T-helper 2 cell treated with Interferon-gamma antibody and Interleukin-4, amounts not matched to agents 100 ng/mL and 5 ng/mL, for 36 hours (primary cell): Measurements from ENCODE around the gene SCAMP2. TPM values are rescaled to one million over a fixed set of nuclear protein-coding genes. Genes with fewer than 3 reads are reported as not detected.

Experiments used
- intact Hi-C: fragments of 100-400 bp; cut with micrococcal nuclease; formaldehyde crosslinking; loops from one replicate; pipeline ENCODE4 v1.15.1; 2023
- total RNA-seq: library from RNA; stranded (reverse); gene quantifications from 2 replicates; pipeline ENCODE4 v1.2.3, GENCODE V29; 2022

The SCAMP2 gene
- total RNA-seq, 1 donor from 2014 or later: 132 TPM

DNA sequence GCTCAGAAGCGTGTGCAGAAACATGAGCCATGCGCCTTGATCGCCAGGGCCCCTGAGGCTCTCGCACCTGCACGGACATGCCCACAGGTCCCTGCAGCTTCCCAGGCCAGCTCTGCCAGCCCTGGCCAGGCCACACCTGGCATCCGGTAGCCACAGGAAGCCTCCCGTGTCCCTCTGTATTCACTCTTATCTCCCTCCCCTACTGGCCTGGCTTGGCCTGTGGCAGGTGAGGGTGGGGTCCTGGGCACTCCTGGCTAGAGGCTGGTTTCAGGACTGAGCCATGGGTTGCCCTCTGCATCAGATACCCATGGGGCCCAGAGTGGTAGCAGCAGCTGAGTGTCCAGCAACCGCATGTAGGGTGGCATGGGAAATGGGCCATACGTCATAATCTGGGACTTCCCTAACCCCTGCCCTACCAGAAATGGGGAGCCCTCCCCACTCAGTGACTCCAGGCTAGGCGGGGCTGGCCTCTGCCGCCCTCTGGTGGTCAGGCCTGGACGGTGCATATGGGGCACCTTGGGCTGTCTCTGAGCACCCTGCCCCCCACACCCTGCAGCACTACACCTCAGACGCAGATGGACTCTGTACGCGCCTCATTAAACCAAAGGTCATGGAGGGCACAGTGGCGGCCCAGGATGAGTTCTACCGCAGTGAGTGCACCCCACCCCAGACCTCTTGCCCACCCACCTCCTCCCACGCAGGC, 73.2 kb downstream of the SCAMP2 start:
- intact Hi-C loops: loop anchor here (1.0 kb wide), 3 partner anchors 20 to 165 kb away; no protein-coding TSS in a partner anchor

DNA sequence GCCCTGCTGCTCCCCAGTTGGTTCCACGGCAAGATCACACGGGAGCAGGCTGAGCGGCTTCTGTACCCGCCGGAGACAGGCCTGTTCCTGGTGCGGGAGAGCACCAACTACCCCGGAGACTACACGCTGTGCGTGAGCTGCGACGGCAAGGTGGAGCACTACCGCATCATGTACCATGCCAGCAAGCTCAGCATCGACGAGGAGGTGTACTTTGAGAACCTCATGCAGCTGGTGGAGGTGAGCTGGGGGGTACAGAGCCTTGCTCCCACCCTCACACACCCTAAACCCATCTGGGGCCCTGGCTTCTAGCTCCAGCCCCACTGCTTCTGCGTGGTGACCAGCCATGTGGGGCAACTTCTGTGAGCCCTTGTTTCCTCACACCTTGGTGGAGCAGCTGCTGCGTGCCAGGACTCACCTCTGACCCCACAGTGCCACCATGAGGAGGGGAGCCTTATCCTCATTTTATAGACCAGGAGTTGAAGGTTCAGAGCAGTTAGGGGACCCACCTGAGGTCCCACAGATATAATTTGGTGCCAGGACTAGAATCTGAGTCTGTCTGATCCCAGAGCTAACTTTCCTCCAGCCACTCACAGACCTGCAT, 73.8 kb downstream of the SCAMP2 start:
- intact Hi-C loops: no loop called here

DNA sequence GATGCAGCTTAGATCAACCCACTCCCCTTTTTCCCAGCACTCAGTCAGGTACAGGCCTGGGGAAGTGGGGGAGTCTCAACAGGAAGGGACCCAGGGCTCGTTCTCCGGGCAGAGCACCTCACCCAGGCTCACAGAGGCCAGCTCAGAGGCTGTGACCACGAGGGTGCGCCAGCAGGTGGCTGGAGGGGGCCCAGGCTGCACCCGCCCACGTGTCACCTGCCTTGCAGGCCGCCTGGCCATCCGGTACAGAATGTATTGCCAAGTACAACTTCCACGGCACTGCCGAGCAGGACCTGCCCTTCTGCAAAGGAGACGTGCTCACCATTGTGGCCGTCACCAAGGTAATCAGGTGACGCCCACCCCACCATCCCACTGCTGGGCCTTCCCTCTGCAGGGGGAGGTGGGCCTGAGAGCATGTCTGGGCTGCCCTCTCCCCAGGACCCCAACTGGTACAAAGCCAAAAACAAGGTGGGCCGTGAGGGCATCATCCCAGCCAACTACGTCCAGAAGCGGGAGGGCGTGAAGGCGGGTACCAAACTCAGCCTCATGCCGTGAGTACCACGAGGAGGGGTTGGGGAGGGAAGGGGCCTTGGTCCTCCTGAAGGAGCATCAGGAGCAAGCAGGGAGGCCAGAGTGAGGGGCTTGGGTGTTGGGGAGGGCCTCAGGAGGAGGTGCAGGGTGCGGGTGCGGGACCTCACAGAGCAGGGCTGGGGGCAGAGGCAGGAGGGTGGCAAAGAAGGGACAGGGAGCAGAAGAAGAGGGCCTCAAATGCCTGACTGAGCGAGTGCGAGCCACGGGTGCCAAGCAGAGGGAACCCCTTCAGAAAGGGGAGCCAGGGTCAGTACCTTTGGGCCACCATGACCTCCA, 74.5 kb downstream of the SCAMP2 start:
- intact Hi-C loops: no loop called here

DNA sequence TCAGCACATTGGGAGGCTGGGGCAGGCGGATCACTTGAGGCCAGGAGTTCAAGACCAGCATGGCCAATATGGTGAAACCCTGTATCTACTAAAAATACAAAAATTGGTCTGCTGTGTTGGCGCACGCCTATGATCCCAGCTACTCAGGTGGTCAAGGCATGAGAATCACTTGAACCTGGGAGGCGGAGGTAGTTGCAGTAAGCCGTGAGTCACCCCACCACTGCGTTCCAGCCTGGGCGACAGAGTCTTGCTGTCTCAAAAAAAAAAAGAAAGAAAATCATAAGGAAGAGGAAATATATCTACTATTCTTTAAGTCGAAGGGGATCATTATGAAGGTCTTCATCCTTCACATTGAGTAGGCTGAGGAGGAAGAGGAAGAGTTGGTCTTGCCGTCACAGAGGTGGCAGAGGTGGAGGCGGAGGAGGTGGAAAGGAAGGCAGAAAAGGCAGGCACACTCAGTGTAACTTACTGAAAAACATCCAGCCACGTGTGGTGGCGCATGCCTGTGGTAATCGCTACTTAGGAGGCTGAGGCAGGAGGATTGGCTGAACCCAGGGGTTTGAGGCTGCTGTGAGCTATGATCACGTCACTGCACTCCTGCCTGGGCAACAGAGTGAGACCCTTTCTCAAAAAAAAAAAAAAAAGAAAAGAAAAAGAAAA, 77.1 kb downstream of the SCAMP2 start:
- intact Hi-C loops: no loop called here

DNA sequence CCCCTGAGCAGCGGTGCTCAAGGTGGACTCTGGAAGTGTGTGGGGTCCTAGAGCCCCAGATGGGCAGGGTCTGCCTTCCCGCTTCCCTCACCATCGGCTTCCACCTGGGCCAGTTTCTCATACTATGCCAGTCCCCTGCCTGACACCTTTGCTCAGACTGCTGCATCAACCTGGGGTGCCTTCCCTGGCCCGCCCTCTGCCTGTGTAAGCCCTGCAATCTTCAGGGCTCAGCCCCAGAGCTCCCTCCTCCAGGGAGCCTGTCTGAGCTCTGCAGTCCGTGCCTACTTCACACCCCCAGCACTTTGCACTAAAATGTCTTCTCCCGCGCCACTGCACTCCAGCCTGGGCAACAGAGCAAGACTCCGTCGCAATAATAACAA, 78.2 kb downstream of the SCAMP2 start:
- intact Hi-C loops: no loop called here

DNA sequence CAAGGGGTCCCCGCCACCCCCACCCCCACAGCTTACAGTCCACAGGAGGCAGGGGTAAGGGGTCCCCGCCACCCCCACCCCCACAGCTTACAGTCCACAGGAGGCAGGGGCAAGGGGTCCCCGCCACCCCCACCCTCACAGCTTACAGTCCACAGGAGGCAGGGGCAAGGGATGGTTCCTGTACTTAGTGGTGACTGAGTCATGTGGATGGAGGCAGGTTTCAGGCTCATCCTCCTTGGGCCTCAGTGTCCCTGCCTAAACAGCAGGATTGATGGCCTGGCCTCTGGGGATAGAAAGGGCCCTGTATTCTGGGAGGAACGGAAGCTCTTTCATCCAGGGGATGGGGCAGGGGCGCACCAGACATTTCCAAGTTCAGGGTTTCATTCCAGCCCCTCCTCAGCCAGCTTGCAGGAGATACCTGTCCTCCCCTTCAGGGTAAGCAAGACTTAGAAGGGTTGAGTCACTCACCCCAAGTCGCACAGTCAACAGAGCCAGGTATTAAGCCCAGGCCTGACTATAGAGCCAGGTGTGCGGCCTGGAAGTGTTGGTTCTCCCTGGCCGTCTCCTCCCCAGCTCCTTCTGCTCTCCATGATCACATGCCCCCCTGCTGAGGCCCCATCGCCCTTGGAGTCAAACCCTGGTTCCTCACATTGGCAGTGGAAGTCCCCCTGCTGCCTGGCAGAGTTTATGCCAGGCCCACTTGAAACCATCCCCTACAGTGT, 78.8 kb downstream of the SCAMP2 start:
- intact Hi-C loops: no loop called here

Other genes with a start within 250 kb of the SCAMP2 start
- 43.4 and 47.9 TPM in 2 replicates for gene EDC3, start 177.3 kb downstream of the SCAMP2 start, total RNA-seq
- 1.0 TPM in 2 replicates for gene CYP1A1, start 147.8 kb downstream of the SCAMP2 start, total RNA-seq
- not detected in 2 replicates for gene CYP1A2, start 124.5 kb downstream of the SCAMP2 start, total RNA-seq
- gene CSK, start 91.3 kb downstream of the SCAMP2 start, total RNA-seq: 407 and 408 TPM in 2 replicates
- gene LMAN1L, start 60.5 kb downstream of the SCAMP2 start, total RNA-seq: 0.64 and 0.93 TPM in 2 replicates
- 0.25 TPM in 2 replicates for gene CPLX3, start 46.7 kb downstream of the SCAMP2 start, total RNA-seq
- 55.4 and 59.6 TPM in 2 replicates for gene ULK3, start 30.2 kb downstream of the SCAMP2 start, total RNA-seq
- gene MPI, start 16.7 kb upstream of the SCAMP2 start, total RNA-seq: 67.2 and 69.0 TPM in 2 replicates
- 85.8 and 86.5 TPM in 2 replicates for gene FAM219B, start 33.5 kb upstream of the SCAMP2 start, total RNA-seq
- 281 and 287 TPM in 2 replicates for gene COX5A, start 64.7 kb upstream of the SCAMP2 start, total RNA-seq
- 9.6 and 10.3 TPM in 2 replicates for gene RPP25, start 83.4 kb upstream of the SCAMP2 start, total RNA-seq
- 0.80 and 0.86 TPM in 2 replicates for gene SCAMP5, start 122.2 kb upstream of the SCAMP2 start, total RNA-seq
- gene PPCDC, start 150.2 kb upstream of the SCAMP2 start, total RNA-seq: 50.2 and 50.4 TPM in 2 replicates